WTC11 (cell line): Measurements from ENCODE around the gene AP1S1. TPM values are rescaled to one million over a fixed set of nuclear protein-coding genes. Genes with fewer than 3 reads are reported as not detected.
"Not testable (repeated sequence)": the region's sequence is repeated elsewhere in the genome, so short reads cannot be mapped to it uniquely, and the experiment has no call there.

Experiments used
- ATAC-seq: fragments of 200-7000 bp; cut with Tn5 transposase; 2 replicates; pipeline ENCODE4 v1.10.0; 2021; ENCODE audit warnings: mild to moderate bottlenecking, moderate library complexity
- CTCF ChIA-PET: fragments of 300-600 bp; sonication (Branson Sonifier 250); formaldehyde crosslinking; loops from one replicate; lab custom pipeline; 2021; ENCODE audit warnings: antibody characterized with exemption; lab: Charles Lee
- POLR2A ChIA-PET: fragments of 350-600 bp; sonication (Branson Sonifier 250); formaldehyde crosslinking; loops from one replicate; lab custom pipeline; 2021; ENCODE audit warnings: antibody characterized with exemption; lab: Charles Lee
- DNase-seq: peaks from one replicate; pipeline ENCODE4 v3.0.0; 2021; ENCODE audit warnings: low spot score
- H3K27ac Mint-ChIP-seq: 2 replicates; pipeline ENCODE4 v1.8.0; 2021; ENCODE audit warnings: mixed read lengths
- H3K27me3 Mint-ChIP-seq: 2 replicates; pipeline ENCODE4 v1.8.0; 2021; ENCODE audit warnings: low read depth, mild to moderate bottlenecking, moderate library complexity, mixed read lengths
- H3K36me3 Mint-ChIP-seq: 2 replicates; pipeline ENCODE4 v1.8.0; 2021; ENCODE audit warnings: mixed read lengths
- H3K4me1 Mint-ChIP-seq: 2 replicates; pipeline ENCODE4 v1.8.0; 2022; ENCODE audit warnings: mixed read lengths
- H3K4me3 Mint-ChIP-seq: 2 replicates; pipeline ENCODE4 v1.8.0; 2021; ENCODE audit warnings: mild to moderate bottlenecking, moderate library complexity, mixed read lengths
- H3K9me3 Mint-ChIP-seq: 2 replicates; pipeline ENCODE4 v1.8.0; 2021; ENCODE audit warnings: mixed read lengths
- CREM ChIP-seq: sonication (generic); formaldehyde crosslinking; IDR thresholded peaks from 2 replicates; pipeline ENCODE4 v1.8.1; 2022; ENCODE audit warnings: mild to moderate bottlenecking, missing genetic modification reagents, moderate library complexity
- ELF4 ChIP-seq: sonication (generic); formaldehyde crosslinking; IDR thresholded peaks from 2 replicates; pipeline ENCODE4 v1.8.1; 2022; ENCODE audit warnings: low read depth, mild to moderate bottlenecking, moderate library complexity, missing genetic modification reagents
- GABPB1 ChIP-seq: sonication (generic); formaldehyde crosslinking; IDR thresholded peaks from 2 replicates; pipeline ENCODE4 v1.8.1; 2023; ENCODE audit warnings: mild to moderate bottlenecking, missing genetic modification reagents
- GTF2I ChIP-seq: fragments of 250-450 bp; sonication (Bioruptor Pico); conservative IDR thresholded peaks from 2 replicates; pipeline ENCODE4 v1.4.0; 2021; ENCODE audit warnings: mild to moderate bottlenecking
- IRF2 ChIP-seq: sonication (generic); formaldehyde crosslinking; IDR thresholded peaks from 2 replicates; pipeline ENCODE4 v1.8.0; 2022; ENCODE audit warnings: low read depth, missing genetic modification reagents, borderline replicate concordance
- JAZF1 ChIP-seq: fragments of 250-450 bp; sonication (Bioruptor Pico); IDR thresholded peaks from 2 replicates; pipeline ENCODE4 v1.9.0; 2021; ENCODE audit warnings: moderate library complexity, mild to moderate bottlenecking, inconsistent platforms
- JUN ChIP-seq: sonication (generic); formaldehyde crosslinking; IDR thresholded peaks from 2 replicates; pipeline ENCODE4 v1.8.0; 2023; ENCODE audit warnings: mild to moderate bottlenecking, missing genetic modification reagents
- OVOL2 ChIP-seq: fragments of 250-450 bp; sonication (Bioruptor Pico); IDR thresholded peaks from 2 replicates; pipeline ENCODE4 v1.9.0; 2021; ENCODE audit warnings: mild to moderate bottlenecking, borderline replicate concordance
- PRRX2 ChIP-seq: fragments of 250-450 bp; sonication (Bioruptor Pico); IDR thresholded peaks from 2 replicates; pipeline ENCODE4 v1.8.0; 2021; ENCODE audit warnings: mild to moderate bottlenecking
- SOX15 ChIP-seq: fragments of 250-450 bp; sonication (Bioruptor Pico); IDR thresholded peaks from 2 replicates; pipeline ENCODE4 v1.9.0; 2021; ENCODE audit warnings: mild to moderate bottlenecking
- ZNF219 ChIP-seq: sonication (generic); formaldehyde crosslinking; IDR thresholded peaks from 2 replicates; pipeline ENCODE4 v1.8.0; 2023; ENCODE audit warnings: missing genetic modification reagents, mild to moderate bottlenecking, borderline replicate concordance
- ZNF263 ChIP-seq: sonication (generic); formaldehyde crosslinking; IDR thresholded peaks from 2 replicates; pipeline ENCODE4 v1.8.1; 2022; ENCODE audit warnings: low read depth, mild to moderate bottlenecking, moderate library complexity, missing genetic modification reagents
- ZNF281 ChIP-seq: sonication (generic); formaldehyde crosslinking; IDR thresholded peaks from 2 replicates; pipeline ENCODE4 v1.8.0; 2023; ENCODE audit warnings: mild to moderate bottlenecking, missing genetic modification reagents
- ZNF425 ChIP-seq: fragments of 250-450 bp; sonication (Bioruptor Pico); conservative IDR thresholded peaks from 2 replicates; pipeline ENCODE4 v1.9.0; 2021; ENCODE audit warnings: mild to moderate bottlenecking
- total RNA-seq: library from RNA; stranded (reverse); gene quantifications from 3 replicates; pipeline ENCODE4 v1.2.3, GENCODE V29; 2021
- TF ChIP-seq, protein P1 (sequence below): sonication (generic); formaldehyde crosslinking; IDR thresholded peaks from 2 replicates; pipeline ENCODE4 v1.8.0; 2022; ENCODE audit warnings: mild to moderate bottlenecking, missing genetic modification reagents
- TF ChIP-seq, protein P2 (sequence below): sonication (generic); formaldehyde crosslinking; IDR thresholded peaks from 2 replicates; pipeline ENCODE4 v1.8.0; 2023; ENCODE audit warnings: missing genetic modification reagents, mild to moderate bottlenecking, borderline replicate concordance
- TF ChIP-seq, protein P3 (sequence below): sonication (generic); formaldehyde crosslinking; IDR thresholded peaks from 2 replicates; pipeline ENCODE4 v1.8.0; 2023; ENCODE audit warnings: missing genetic modification reagents
- TF ChIP-seq, protein P4 (sequence below): sonication (generic); formaldehyde crosslinking; IDR thresholded peaks from 2 replicates; pipeline ENCODE4 v1.8.1; 2023; ENCODE audit warnings: mild to moderate bottlenecking, missing genetic modification reagents, borderline replicate concordance

AP1S1 gene
- total RNA-seq, 1 experiment from 2014 or later = 60.7 TPM

DNA sequence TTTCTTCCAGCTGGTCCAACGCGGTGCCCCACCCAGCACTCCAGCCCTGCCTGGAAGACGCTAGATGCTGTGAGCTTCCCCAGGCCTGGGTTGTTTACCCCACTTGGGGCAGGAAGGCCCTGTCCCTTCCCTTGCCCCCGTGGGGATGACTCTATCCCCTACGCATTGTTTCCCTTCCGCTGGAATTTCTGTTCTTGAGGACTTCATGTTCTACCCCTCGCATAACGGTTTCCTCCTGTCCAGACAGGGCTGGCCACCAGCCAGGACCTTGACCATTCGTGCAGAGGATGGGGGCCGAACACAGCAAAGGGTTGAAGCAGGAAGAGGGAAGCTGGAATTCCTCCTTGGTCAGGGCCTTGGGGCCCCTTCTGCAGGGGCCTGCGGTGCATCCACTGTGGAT, 42.0 kb upstream of the AP1S1 start:
- Mint-ChIP-seq H3K27me3 (no peaks in the 10 kb centered on the region; the same call in 1 of the 2 replicates), H3K27ac (no peak overlapping the region), H3K36me3 (no peaks in the 10 kb centered on the region), H3K9me3 (no peaks in the 10 kb centered on the region), H3K4me3 (no peak overlapping the region), H3K4me1 (no peaks in the 10 kb centered on the region)
- TF ChIP-seq OVOL2 (CRISPR knock-in tag) (no peak), JAZF1 (no peak), IRF2 (CRISPR knock-in tag) (no peak), CREM (CRISPR knock-in tag) (no peak), GABPB1 (CRISPR knock-in tag) (no peak), ZNF263 (CRISPR knock-in tag) (no peak), ZNF219 (no peak), GTF2I (no peak), JUN (CRISPR knock-in tag) (no peak)
- POLR2A ChIA-PET = no interaction called here
- CTCF ChIA-PET = interaction anchor here (1.1 to 2.3 kb wide), 3 partner anchors 17 to 80 kb away, joined by 3 to 10 read pairs (median 8); no protein-coding TSS in a partner anchor
- ATAC-seq (no peak), DNase-seq (no peak)

DNA sequence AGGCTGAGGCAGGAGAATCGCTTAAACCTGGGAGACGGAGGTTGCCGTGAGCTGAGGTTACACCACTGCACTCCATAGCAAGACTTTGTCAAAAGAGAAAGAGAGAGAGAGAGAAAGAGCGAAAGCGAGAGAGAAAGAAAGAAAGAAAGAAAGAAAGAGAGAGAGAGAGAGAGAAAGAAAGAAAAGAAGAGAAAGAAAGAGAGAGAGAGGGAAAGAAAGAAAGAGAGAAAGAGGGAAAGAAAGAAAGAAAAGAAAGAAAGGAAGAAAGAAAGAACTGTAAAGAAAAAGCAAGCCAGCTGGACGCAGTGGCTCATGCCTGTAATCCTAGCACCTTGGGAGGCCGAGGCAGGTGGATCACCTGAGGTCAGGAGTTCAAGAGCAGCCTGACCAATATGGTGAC, 41.1 kb upstream of the AP1S1 start:
- not testable (repeated sequence) for ATAC-seq, H3K27me3 Mint-ChIP-seq, H3K27ac Mint-ChIP-seq, H3K36me3 Mint-ChIP-seq, H3K9me3 Mint-ChIP-seq, H3K4me3 Mint-ChIP-seq, H3K4me1 Mint-ChIP-seq, DNase-seq
- ChIA-PET POLR2A (interaction anchor here (0.7 to 0.8 kb wide), 2 partner anchors 8 to 52 kb away, joined by 3 to 5 read pairs; no protein-coding TSS in a partner anchor), CTCF (interaction anchor here (2.3 kb wide), 1 partner anchor 31 kb away, joined by 10 read pairs; no protein-coding TSS in a partner anchor)

- no peak overlapping the region for H3K27ac Mint-ChIP-seq
- POLR2A ChIA-PET = interaction anchor here (0.7 to 0.8 kb wide), 2 partner anchors 8 to 51 kb away, joined by 3 to 5 read pairs; no protein-coding TSS in a partner anchor
- no peaks in the 10 kb centered on the region for H3K4me1 Mint-ChIP-seq
- CTCF ChIA-PET = no interaction called here
- TF ChIP-seq ZNF425 (no peak), ELF4 (CRISPR knock-in tag) (no peak), ZNF263 (CRISPR knock-in tag) (no peak), PRRX2 (CRISPR knock-in tag) (no peak), SOX15 (CRISPR knock-in tag) (no peak), ZNF281 (CRISPR knock-in tag) (no peak)
- TF ChIP-seq, protein P1, sequence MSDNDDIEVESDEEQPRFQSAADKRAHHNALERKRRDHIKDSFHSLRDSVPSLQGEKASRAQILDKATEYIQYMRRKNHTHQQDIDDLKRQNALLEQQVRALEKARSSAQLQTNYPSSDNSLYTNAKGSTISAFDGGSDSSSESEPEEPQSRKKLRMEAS (CRISPR knock-in tag) = no peak
- TF ChIP-seq, protein P2, sequence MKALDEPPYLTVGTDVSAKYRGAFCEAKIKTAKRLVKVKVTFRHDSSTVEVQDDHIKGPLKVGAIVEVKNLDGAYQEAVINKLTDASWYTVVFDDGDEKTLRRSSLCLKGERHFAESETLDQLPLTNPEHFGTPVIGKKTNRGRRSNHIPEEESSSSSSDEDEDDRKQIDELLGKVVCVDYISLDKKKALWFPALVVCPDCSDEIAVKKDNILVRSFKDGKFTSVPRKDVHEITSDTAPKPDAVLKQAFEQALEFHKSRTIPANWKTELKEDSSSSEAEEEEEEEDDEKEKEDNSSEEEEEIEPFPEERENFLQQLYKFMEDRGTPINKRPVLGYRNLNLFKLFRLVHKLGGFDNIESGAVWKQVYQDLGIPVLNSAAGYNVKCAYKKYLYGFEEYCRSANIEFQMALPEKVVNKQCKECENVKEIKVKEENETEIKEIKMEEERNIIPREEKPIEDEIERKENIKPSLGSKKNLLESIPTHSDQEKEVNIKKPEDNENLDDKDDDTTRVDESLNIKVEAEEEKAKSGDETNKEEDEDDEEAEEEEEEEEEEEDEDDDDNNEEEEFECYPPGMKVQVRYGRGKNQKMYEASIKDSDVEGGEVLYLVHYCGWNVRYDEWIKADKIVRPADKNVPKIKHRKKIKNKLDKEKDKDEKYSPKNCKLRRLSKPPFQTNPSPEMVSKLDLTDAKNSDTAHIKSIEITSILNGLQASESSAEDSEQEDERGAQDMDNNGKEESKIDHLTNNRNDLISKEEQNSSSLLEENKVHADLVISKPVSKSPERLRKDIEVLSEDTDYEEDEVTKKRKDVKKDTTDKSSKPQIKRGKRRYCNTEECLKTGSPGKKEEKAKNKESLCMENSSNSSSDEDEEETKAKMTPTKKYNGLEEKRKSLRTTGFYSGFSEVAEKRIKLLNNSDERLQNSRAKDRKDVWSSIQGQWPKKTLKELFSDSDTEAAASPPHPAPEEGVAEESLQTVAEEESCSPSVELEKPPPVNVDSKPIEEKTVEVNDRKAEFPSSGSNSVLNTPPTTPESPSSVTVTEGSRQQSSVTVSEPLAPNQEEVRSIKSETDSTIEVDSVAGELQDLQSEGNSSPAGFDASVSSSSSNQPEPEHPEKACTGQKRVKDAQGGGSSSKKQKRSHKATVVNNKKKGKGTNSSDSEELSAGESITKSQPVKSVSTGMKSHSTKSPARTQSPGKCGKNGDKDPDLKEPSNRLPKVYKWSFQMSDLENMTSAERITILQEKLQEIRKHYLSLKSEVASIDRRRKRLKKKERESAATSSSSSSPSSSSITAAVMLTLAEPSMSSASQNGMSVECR (CRISPR knock-in tag) = no peak
- TF ChIP-seq, protein P3, sequence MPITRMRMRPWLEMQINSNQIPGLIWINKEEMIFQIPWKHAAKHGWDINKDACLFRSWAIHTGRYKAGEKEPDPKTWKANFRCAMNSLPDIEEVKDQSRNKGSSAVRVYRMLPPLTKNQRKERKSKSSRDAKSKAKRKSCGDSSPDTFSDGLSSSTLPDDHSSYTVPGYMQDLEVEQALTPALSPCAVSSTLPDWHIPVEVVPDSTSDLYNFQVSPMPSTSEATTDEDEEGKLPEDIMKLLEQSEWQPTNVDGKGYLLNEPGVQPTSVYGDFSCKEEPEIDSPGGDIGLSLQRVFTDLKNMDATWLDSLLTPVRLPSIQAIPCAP (CRISPR knock-in tag) = no peak
- TF ChIP-seq, protein P4, sequence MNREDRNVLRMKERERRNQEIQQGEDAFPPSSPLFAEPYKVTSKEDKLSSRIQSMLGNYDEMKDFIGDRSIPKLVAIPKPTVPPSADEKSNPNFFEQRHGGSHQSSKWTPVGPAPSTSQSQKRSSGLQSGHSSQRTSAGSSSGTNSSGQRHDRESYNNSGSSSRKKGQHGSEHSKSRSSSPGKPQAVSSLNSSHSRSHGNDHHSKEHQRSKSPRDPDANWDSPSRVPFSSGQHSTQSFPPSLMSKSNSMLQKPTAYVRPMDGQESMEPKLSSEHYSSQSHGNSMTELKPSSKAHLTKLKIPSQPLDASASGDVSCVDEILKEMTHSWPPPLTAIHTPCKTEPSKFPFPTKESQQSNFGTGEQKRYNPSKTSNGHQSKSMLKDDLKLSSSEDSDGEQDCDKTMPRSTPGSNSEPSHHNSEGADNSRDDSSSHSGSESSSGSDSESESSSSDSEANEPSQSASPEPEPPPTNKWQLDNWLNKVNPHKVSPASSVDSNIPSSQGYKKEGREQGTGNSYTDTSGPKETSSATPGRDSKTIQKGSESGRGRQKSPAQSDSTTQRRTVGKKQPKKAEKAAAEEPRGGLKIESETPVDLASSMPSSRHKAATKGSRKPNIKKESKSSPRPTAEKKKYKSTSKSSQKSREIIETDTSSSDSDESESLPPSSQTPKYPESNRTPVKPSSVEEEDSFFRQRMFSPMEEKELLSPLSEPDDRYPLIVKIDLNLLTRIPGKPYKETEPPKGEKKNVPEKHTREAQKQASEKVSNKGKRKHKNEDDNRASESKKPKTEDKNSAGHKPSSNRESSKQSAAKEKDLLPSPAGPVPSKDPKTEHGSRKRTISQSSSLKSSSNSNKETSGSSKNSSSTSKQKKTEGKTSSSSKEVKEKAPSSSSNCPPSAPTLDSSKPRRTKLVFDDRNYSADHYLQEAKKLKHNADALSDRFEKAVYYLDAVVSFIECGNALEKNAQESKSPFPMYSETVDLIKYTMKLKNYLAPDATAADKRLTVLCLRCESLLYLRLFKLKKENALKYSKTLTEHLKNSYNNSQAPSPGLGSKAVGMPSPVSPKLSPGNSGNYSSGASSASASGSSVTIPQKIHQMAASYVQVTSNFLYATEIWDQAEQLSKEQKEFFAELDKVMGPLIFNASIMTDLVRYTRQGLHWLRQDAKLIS (CRISPR knock-in tag) = no peak
- DNase-seq (no peak), ATAC-seq (no peak)
- H3K27me3 Mint-ChIP-seq = no peaks in the 10 kb centered on the region; the same call in 1 of the 2 replicates
- H3K36me3 Mint-ChIP-seq = no peaks in the 10 kb centered on the region
- no peaks in the 10 kb centered on the region for H3K9me3 Mint-ChIP-seq
- no peak overlapping the region for H3K4me3 Mint-ChIP-seq
Measured at GRCh38 chr7:101113836-101114235, 40.4 kb upstream of the AP1S1 start.
